HEK293 (cell line): ENCODE data around the gene SLC5A7.

Source experiments
- CTCF ChIP-seq: fragments of 450-650 bp; formaldehyde crosslinking; IDR thresholded peaks from 2 replicates; pipeline ENCODE4 v1.5.1; 2016; ENCODE audit warnings: missing biosample characterization, missing genetic modification characterization
- ZBTB20 ChIP-seq: fragments of 450-650 bp; formaldehyde crosslinking; IDR thresholded peaks from 2 replicates; pipeline ENCODE4 v1.5.1; 2016; ENCODE audit warnings: missing biosample characterization, missing genetic modification characterization

- TF ChIP-seq CTCF (tag by site-specific recombination) (no peak), ZBTB20 (tag by site-specific recombination) (no peak)
Observed at GRCh38 chr2:108061439-108062042, 75.2 kb downstream of the SLC5A7 start.
